H9 (cell line): Measurements from ENCODE around the gene COL18A1. TPM values are rescaled to one million over a fixed set of nuclear protein-coding genes. Genes with fewer than 3 reads are reported as not detected.

Experiments used
- DNase-seq: peaks from one replicate; pipeline ENCODE4 v3.0.0-alpha.2; 2017
- H2AFZ ChIP-seq: one replicate; pipeline ENCODE4 v1.6.1; 2013; ENCODE audit warnings: mild to moderate bottlenecking, low read length, control low read depth, moderate library complexity
- H2AK5ac ChIP-seq: 2 replicates; pipeline ENCODE4 v1.6.1; 2013; ENCODE audit warnings: low read length, control low read depth, mixed read lengths; ENCODE audit not compliant: insufficient read length
- H2BK120ac ChIP-seq: one replicate; pipeline ENCODE4 v1.6.1; 2013; ENCODE audit warnings: low read depth, mild to moderate bottlenecking, low read length, control low read depth, inconsistent platforms; ENCODE audit not compliant: poor library complexity, severe bottlenecking
- H2BK12ac ChIP-seq: 2 replicates; pipeline ENCODE4 v1.6.1; 2013; ENCODE audit warnings: low read length, control low read depth, mixed read lengths, low read depth; ENCODE audit not compliant: insufficient read length
- H2BK15ac ChIP-seq: 2 replicates; pipeline ENCODE4 v1.6.1; 2013; ENCODE audit warnings: low read depth, low read length, control low read depth
- H2BK20ac ChIP-seq: one replicate; pipeline ENCODE4 v1.6.1; 2013; ENCODE audit warnings: low read depth, mild to moderate bottlenecking, low read length, control low read depth, inconsistent platforms; ENCODE audit not compliant: poor library complexity, severe bottlenecking
- H2BK5ac ChIP-seq: 2 replicates; pipeline ENCODE4 v1.6.1; 2013; ENCODE audit warnings: low read length, control low read depth, mixed read lengths; ENCODE audit not compliant: insufficient read length
- H3K14ac ChIP-seq: 2 replicates; pipeline ENCODE4 v1.6.1; 2013; ENCODE audit warnings: low read length, control low read depth; ENCODE audit not compliant: insufficient read depth
- H3K18ac ChIP-seq: 2 replicates; pipeline ENCODE4 v1.6.1; 2013; ENCODE audit warnings: low read depth, mild to moderate bottlenecking, mixed read lengths, low read length, control low read depth; ENCODE audit not compliant: insufficient read length
- H3K23ac ChIP-seq: 2 replicates; pipeline ENCODE4 v1.6.1; 2013; ENCODE audit warnings: low read length, control low read depth, mixed read lengths, low read depth; ENCODE audit not compliant: insufficient read length
- H3K23me2 ChIP-seq: 2 replicates; pipeline ENCODE4 v1.6.1; 2013; ENCODE audit warnings: low read depth, mild to moderate bottlenecking, mixed read lengths, low read length, control low read depth; ENCODE audit not compliant: insufficient read length, poor library complexity, severe bottlenecking
- H3K27ac ChIP-seq: 2 replicates; pipeline ENCODE4 v1.5.1; 2013; ENCODE audit warnings: low read length, control low read depth, mixed read lengths, low read depth; ENCODE audit not compliant: insufficient read length
- H3K27me3 ChIP-seq: 2 replicates; pipeline ENCODE4 v1.6.1; 2013; ENCODE audit warnings: low read length, control low read depth, inconsistent platforms; ENCODE audit not compliant: insufficient read depth
- H3K4ac ChIP-seq: 2 replicates; pipeline ENCODE4 v1.6.1; 2013; ENCODE audit warnings: low read depth, mild to moderate bottlenecking, control low read depth, inconsistent platforms, low read length, moderate library complexity
- H3K4me1 ChIP-seq: 2 replicates; pipeline ENCODE4 v1.6.1; 2013; ENCODE audit warnings: low read length, control low read depth, inconsistent platforms; ENCODE audit not compliant: insufficient read depth
- H3K4me2 ChIP-seq: 2 replicates; pipeline ENCODE4 v1.6.1; 2013; ENCODE audit warnings: low read length, control low read depth, mixed read lengths; ENCODE audit not compliant: insufficient read length, insufficient read depth
- H3K56ac ChIP-seq: 2 replicates; pipeline ENCODE4 v1.6.1; 2013; ENCODE audit warnings: low read depth, mild to moderate bottlenecking, mixed read lengths, low read length, control low read depth; ENCODE audit not compliant: insufficient read length
- H3K79me1 ChIP-seq: 2 replicates; pipeline ENCODE4 v1.6.1; 2013; ENCODE audit warnings: low read depth, mild to moderate bottlenecking, moderate library complexity, low read length, control low read depth, inconsistent platforms; ENCODE audit not compliant: insufficient read depth, poor library complexity, severe bottlenecking
- H3K79me2 ChIP-seq: 2 replicates; pipeline ENCODE4 v1.6.1; 2013; ENCODE audit warnings: low read length, control low read depth, inconsistent platforms; ENCODE audit not compliant: insufficient read depth
- H3K9ac ChIP-seq: 2 replicates; pipeline ENCODE4 v1.6.1; 2013; ENCODE audit warnings: low read length, control low read depth, mixed read lengths; ENCODE audit not compliant: insufficient read length; ENCODE audit errors: extremely low read depth
- H3K9me3 ChIP-seq: one replicate; pipeline ENCODE4 v1.6.1; 2013; ENCODE audit warnings: low read depth, low read length, inconsistent platforms; ENCODE audit not compliant: control insufficient read depth
- H3T11ph ChIP-seq: one replicate; pipeline ENCODE4 v1.6.1; 2013; ENCODE audit warnings: mild to moderate bottlenecking, low read length, control low read depth, inconsistent platforms
- H4K20me1 ChIP-seq: one replicate; pipeline ENCODE4 v1.6.1; 2013; ENCODE audit not compliant: control insufficient read depth, insufficient read length, insufficient read depth
- H4K5ac ChIP-seq: 2 replicates; pipeline ENCODE4 v1.6.1; 2013; ENCODE audit warnings: low read depth, mild to moderate bottlenecking, mixed read lengths, low read length, control low read depth; ENCODE audit not compliant: insufficient read length
- H4K8ac ChIP-seq: replicated peaks from 2 replicates; pipeline ENCODE4 v1.6.1; 2013; ENCODE audit warnings: low read length, control low read depth, mixed read lengths, low read depth; ENCODE audit not compliant: insufficient read length
- H4K91ac ChIP-seq: 2 replicates; pipeline ENCODE4 v1.6.1; 2013; ENCODE audit warnings: low read depth, mild to moderate bottlenecking, moderate library complexity, mixed read lengths, low read length, control low read depth; ENCODE audit not compliant: insufficient read length
- H3K27ac Mint-ChIP-seq, 3 experiments: 2 replicates in 2 of 3; 3 replicates in 1 of 3; pipeline ENCODE4 v1.8.0; 2020 to 2021; ENCODE audit warnings: mixed read lengths in 3 of 3, mild to moderate bottlenecking in 1 of 3, moderate library complexity in 1 of 3
- H3K27me3 Mint-ChIP-seq: 2 replicates; pipeline ENCODE4 v1.8.0; 2021; ENCODE audit warnings: low read depth, mild to moderate bottlenecking, moderate library complexity, mixed read lengths
- H3K36me3 Mint-ChIP-seq, 3 experiments: 2 replicates in 2 of 3; 3 replicates in 1 of 3; pipeline ENCODE4 v1.8.0; 2020 to 2021; ENCODE audit warnings: low read depth in 3 of 3, mixed read lengths in 3 of 3; ENCODE audit not compliant: insufficient read depth in 1 of 3
- H3K4me1 Mint-ChIP-seq, 2 experiments: 2 replicates each; pipeline ENCODE4 v1.8.0; 2020; ENCODE audit warnings: mixed read lengths in 2 of 2
- H3K4me3 Mint-ChIP-seq, 2 experiments: 2 replicates in 1 of 2; 3 replicates in 1 of 2; pipeline ENCODE4 v1.8.0; 2020 to 2021; ENCODE audit warnings: mild to moderate bottlenecking in 2 of 2, mixed read lengths in 2 of 2, moderate library complexity in 1 of 2
- H3K9me3 Mint-ChIP-seq, 2 experiments: 2 replicates in 1 of 2; 3 replicates in 1 of 2; pipeline ENCODE4 v1.8.0; 2020; ENCODE audit warnings: mild to moderate bottlenecking in 2 of 2, mixed read lengths in 2 of 2, moderate library complexity in 1 of 2
- CTCF ChIP-seq: fragments of 200-600 bp; sonication (generic); conservative IDR thresholded peaks from 3 replicates; pipeline ENCODE4 v1.8.0; 2021; ENCODE audit warnings: antibody characterized with exemption, mild to moderate bottlenecking
- WGBS: extraction: QIAGEN DNeasy Blood & Tissue Kit; methylation state at CpG from one replicate; pipeline ENCODE4 v1.1.7; 2013; ENCODE audit warnings: missing lambda C conversion rate, low lambda C conversion rate, mixed read lengths; ENCODE audit not compliant: insufficient read length; ENCODE audit errors: extremely low coverage; 5-methylcytosine and 5-hydroxymethylcytosine counted together
- total RNA-seq: library from RNA; stranded (reverse); gene quantifications from 2 replicates; pipeline ENCODE4 v1.2.1, GENCODE V29; 2021

COL18A1 gene
- total RNA-seq, 1 experiment from 2014 or later = 232 TPM

- H3K4me1 Mint-ChIP-seq = peaks cover 14 to 18% of the 10 kb centered on the region in 2 experiments
- Histone ChIP-seq H3K23ac (no peak overlapping the region), H2AFZ (no peak overlapping the region), H3K9ac (no peak overlapping the region), H3K56ac (no peak overlapping the region), H2BK5ac (no peak overlapping the region), H3K23me2 (no peaks in the 10 kb centered on the region), H3K27ac (no peak overlapping the region), H3K27me3 (no peaks in the 10 kb centered on the region), H3K4me1 (no peaks in the 10 kb centered on the region), H2BK120ac (no peak overlapping the region), H4K91ac (no peak overlapping the region), H2BK20ac (no peak overlapping the region), H2AK5ac (no peak overlapping the region), H3K14ac (no peak overlapping the region), H4K8ac (no peak overlapping the region), H3K4ac (no peak overlapping the region), H4K20me1 (no peaks in the 10 kb centered on the region), H3K4me2 (no peak overlapping the region), H3K9me3 (no peaks in the 10 kb centered on the region), H3K79me2 (no peaks in the 10 kb centered on the region), H3K18ac (no peak overlapping the region), H2BK12ac (no peak overlapping the region), H4K5ac (no peak overlapping the region), H2BK15ac (no peak overlapping the region), H3T11ph (no peak overlapping the region), H3K79me1 (no peaks in the 10 kb centered on the region)
- H3K4me3 Mint-ChIP-seq = no peak overlapping the region
- peaks cover 0 to 2% of the 10 kb centered on the region in 2 experiments; a peak in 1 of 5 replicates for H3K9me3 Mint-ChIP-seq
- peaks cover 18 to 55% (median 35%) of the 10 kb centered on the region in 3 experiments for H3K36me3 Mint-ChIP-seq
- WGBS = no CpG with 5 or more reads among the region's 25 CpGs
- no peak for TF ChIP-seq CTCF
- H3K27ac Mint-ChIP-seq = no peak overlapping the region
- no peaks in the 10 kb centered on the region for H3K27me3 Mint-ChIP-seq
- DNase-seq = no peak
Observed at GRCh38 chr21:45485686-45486442, 80.9 kb downstream of the COL18A1 start.
